HL-60 (cell line): ENCODE data around the gene HOXA2.

Experiments used
- DNase-seq, 2 experiments: peaks; one replicate each; pipeline ENCODE4 v3.0.0-alpha.2; 2010 to 2020; ENCODE audit warnings: low read depth in 1 of 2, low spot score in 1 of 2
- H3K27ac ChIP-seq: fragments of 250-450 bp; sonication (Bioruptor Pico); replicated peaks from 2 replicates; pipeline ENCODE4 v1.5.1; 2020; ENCODE audit warnings: mild to moderate bottlenecking, moderate library complexity
- H3K27me3 ChIP-seq: fragments of 250-450 bp; sonication (Bioruptor Pico); 2 replicates; pipeline ENCODE4 v1.5.1; 2021; ENCODE audit warnings: mild to moderate bottlenecking, moderate library complexity; ENCODE audit not compliant: insufficient read depth, poor library complexity, severe bottlenecking
- H3K4me3 ChIP-seq: replicated peaks from 2 replicates; pipeline ENCODE4 v1.5.1; 2011; ENCODE audit warnings: mild to moderate bottlenecking, control low read depth, low read length; ENCODE audit not compliant: insufficient read depth
- CTCF ChIP-seq: IDR thresholded peaks from one replicate; pipeline ENCODE4 v1.5.1; 2011; ENCODE audit warnings: low read length, control low read depth, inconsistent platforms; ENCODE audit not compliant: insufficient read depth
- GABPA ChIP-seq: IDR thresholded peaks from 2 replicates; pipeline ENCODE4 v1.6.1; 2012; ENCODE audit warnings: low read depth
- POLR2AphosphoS5 ChIP-seq: IDR thresholded peaks from 2 replicates; pipeline ENCODE4 v1.6.1; 2012; ENCODE audit warnings: low read depth
- REST ChIP-seq: IDR thresholded peaks from 2 replicates; pipeline ENCODE4 v1.6.1; 2012; ENCODE audit warnings: low read depth; ENCODE audit not compliant: insufficient replicate concordance
- SPI1 ChIP-seq: IDR thresholded peaks from 2 replicates; pipeline ENCODE4 v1.6.1; 2012; ENCODE audit warnings: low read depth, mild to moderate bottlenecking, borderline replicate concordance

The HOXA2 gene

GRCh38 chr7:27149842-27150567, 47.5 kb upstream of the HOXA2 start:
- DNase-seq = no peak
- TF ChIP-seq POLR2AphosphoS5 (no peak), SPI1 (no peak), REST (no peak), GABPA (no peak), CTCF (no peak)
- Histone ChIP-seq H3K27me3 (peaks cover 53% of the 10 kb centered on the region), H3K4me3 (no peak overlapping the region; the same call in 1 of the 2 replicates), H3K27ac (no peak overlapping the region)

- Histone ChIP-seq H3K27ac (no peak overlapping the region), H3K4me3 (no peak overlapping the region), H3K27me3 (peaks cover 43% of the 10 kb centered on the region)
- no peak for DNase-seq
- no peak for TF ChIP-seq REST
- no peak for TF ChIP-seq CTCF
- TF ChIP-seq GABPA = no peak
- no peak for TF ChIP-seq POLR2AphosphoS5
- no peak for TF ChIP-seq SPI1
These were observed 46.5 kb upstream of the HOXA2 start for GRCh38 chr7:27148756-27149641.

GRCh38 chr7:27148031-27148755, 45.7 kb upstream of the HOXA2 start:
- peaks cover 35% of the 10 kb centered on the region for H3K27me3 ChIP-seq
- TF ChIP-seq GABPA (no peak), REST (no peak), POLR2AphosphoS5 (no peak), SPI1 (no peak), CTCF (no peak)
- no peak overlapping the region for H3K27ac ChIP-seq
- H3K4me3 ChIP-seq = no peak overlapping the region
- DNase-seq = no peak
